HepG2 (cell line): ENCODE results near the gene PPP1R7. TPM values are rescaled to one million over a fixed set of nuclear protein-coding genes. Genes with fewer than 3 reads are reported as not detected.

ENCODE experiments used
- ATAC-seq: fragments of 200-7000 bp; cut with Tn5 transposase; 3 replicates; pipeline ENCODE4 v1.9.1; 2020; ENCODE audit warnings: mild to moderate bottlenecking, moderate library complexity
- BruUV-seq: library from RNA; stranded (reverse); fragments of 400-500 nt; replicated peaks from 2 replicates; lab custom pipeline; 2021; lab: Mats Ljungman, UMichigan
- CTCF ChIA-PET: fragments of 300-600 bp; formaldehyde crosslinking; extraction: SDS; loops from one replicate; lab custom pipeline; 2021; ENCODE audit warnings: low total read pairs, inconsistent platforms, low intra/inter-chr PET ratio; lab: Yijun Ruan, JAX
- POLR2A ChIA-PET: fragments of 350-600 bp; sonication (Branson Sonifier 250); formaldehyde crosslinking; loops from one replicate; lab custom pipeline; 2020; ENCODE audit warnings: antibody characterized with exemption, inconsistent platforms; lab: Yijun Ruan, JAX
- DNase-seq: peaks from one replicate; pipeline ENCODE4 v3.0.0-alpha.2; 2015; ENCODE audit warnings: low spot score
- FAIRE-seq: peaks from 3 replicates; lab custom pipeline; 2011; peaks lifted over from hg19 to GRCh38; lab: Jason Lieb, UNC
- H2AFZ ChIP-seq: one replicate; pipeline ENCODE4 v1.6.1; 2011; ENCODE audit warnings: low read length, inconsistent platforms
- H3K27ac ChIP-seq: fragments of 300-600 bp; 3 replicates; pipeline ENCODE4 v1.8.0; 2011; ENCODE audit warnings: mixed run types, mild to moderate bottlenecking, mixed read lengths, low read length, inconsistent platforms; ENCODE audit not compliant: insufficient read depth; ENCODE audit errors: extremely low read length
- H3K27me3 ChIP-seq, 2 experiments: fragments of 200-600 bp in 1 of 2; 2 replicates in 1 of 2; 3 replicates in 1 of 2; pipeline versions ENCODE4 v1.6.0 to v1.8.0; 2011; ENCODE audit warnings: low read length in 2 of 2, mild to moderate bottlenecking in 2 of 2, moderate library complexity in 2 of 2, inconsistent platforms in 1 of 2; ENCODE audit not compliant: insufficient read depth in 2 of 2, control insufficient read depth in 1 of 2
- H3K36me3 ChIP-seq, 2 experiments: fragments of 200-600 bp in 1 of 2; replicated peaks in 1 of 2; 2 replicates in 1 of 2; 3 replicates in 1 of 2; pipeline versions ENCODE4 v1.5.1 to v1.8.0; 2011; ENCODE audit warnings: low read length in 2 of 2, inconsistent platforms in 1 of 2; ENCODE audit not compliant: insufficient read depth in 2 of 2, control insufficient read depth in 1 of 2
- H3K4me1 ChIP-seq: 2 replicates; pipeline ENCODE4 v1.5.1; 2012; ENCODE audit warnings: low read length, inconsistent platforms; ENCODE audit not compliant: insufficient read depth
- H3K4me2 ChIP-seq: 2 replicates; pipeline ENCODE4 v1.6.0; 2011; ENCODE audit warnings: low read depth, low read length, inconsistent platforms
- H3K4me3 ChIP-seq, 3 experiments: fragments of 200-600 bp in 1 of 3; sonication (generic), shearing (Covaris generic) in 1 of 3; replicated peaks in 1 of 3; 2 replicates each; pipeline ENCODE4 v1.5.1; 2011 to 2016; ENCODE audit warnings: low read length in 3 of 3, inconsistent platforms in 2 of 3, low read depth in 2 of 3, mild to moderate bottlenecking in 2 of 3, control low read depth in 1 of 3, mixed read lengths in 1 of 3; ENCODE audit not compliant: insufficient read depth in 1 of 3
- H3K79me2 ChIP-seq: one replicate; pipeline ENCODE4 v1.6.1; 2011; ENCODE audit warnings: low read length, inconsistent platforms; ENCODE audit not compliant: insufficient read depth
- H3K9ac ChIP-seq: 2 replicates; pipeline ENCODE4 v1.6.0; 2011; ENCODE audit warnings: mild to moderate bottlenecking, low read depth, low read length, inconsistent platforms; ENCODE audit not compliant: insufficient read depth
- H3K9me3 ChIP-seq: 2 replicates; pipeline ENCODE4 v1.5.1; 2012; ENCODE audit warnings: mild to moderate bottlenecking, low read length
- H4K20me1 ChIP-seq: 2 replicates; pipeline ENCODE4 v1.6.0; 2011; ENCODE audit warnings: inconsistent platforms, mild to moderate bottlenecking, low read length, moderate library complexity; ENCODE audit not compliant: insufficient read depth
- GMEB1 ChIP-seq: sonication (generic); formaldehyde crosslinking; IDR thresholded peaks from 2 replicates; pipeline ENCODE4 v1.5.1; 2020; ENCODE audit warnings: missing genetic modification reagents, mild to moderate bottlenecking, borderline replicate concordance
- SETDB1 ChIP-seq: sonication (generic); formaldehyde crosslinking; IDR thresholded peaks from 2 replicates; pipeline ENCODE4 v1.5.1; 2020; ENCODE audit warnings: missing genetic modification reagents, mild to moderate bottlenecking, borderline replicate concordance
- TFDP2 ChIP-seq: sonication (generic); formaldehyde crosslinking; IDR thresholded peaks from 2 replicates; pipeline ENCODE4 v1.4.0; 2020; ENCODE audit warnings: missing genetic modification reagents
- ZBTB7A ChIP-seq: sonication (generic); formaldehyde crosslinking; IDR thresholded peaks from 2 replicates; pipeline ENCODE4 v1.8.0; 2022; ENCODE audit warnings: mild to moderate bottlenecking, missing genetic modification reagents
- ZNF253 ChIP-seq: sonication (generic); formaldehyde crosslinking; IDR thresholded peaks from 2 replicates; pipeline ENCODE4 v1.8.0; 2022; ENCODE audit warnings: mild to moderate bottlenecking, missing genetic modification reagents, borderline replicate concordance
- ZNF451 ChIP-seq: sonication (generic); formaldehyde crosslinking; IDR thresholded peaks from 2 replicates; pipeline ENCODE4 v1.5.0; 2020; ENCODE audit warnings: mild to moderate bottlenecking, missing genetic modification reagents
- ZNF510 ChIP-seq: sonication (generic); formaldehyde crosslinking; IDR thresholded peaks from 2 replicates; pipeline ENCODE4 v1.4.0; 2020; ENCODE audit warnings: low read depth, mild to moderate bottlenecking, missing genetic modification reagents
- ZNF710 ChIP-seq: sonication (generic); formaldehyde crosslinking; IDR thresholded peaks from 2 replicates; pipeline ENCODE4 v1.5.0; 2020; ENCODE audit warnings: mild to moderate bottlenecking, missing genetic modification reagents, borderline replicate concordance
- WGBS: methylation state at CpG from one replicate; pipeline ENCODE4 v1.1.6; 2017; ENCODE audit warnings: low lambda C conversion rate; 5-methylcytosine and 5-hydroxymethylcytosine counted together
- in situ Hi-C: cut with HindIII; loops from 2 replicates; pipeline ENCODE4 v1.10.0; 2017; ENCODE audit warnings: low pct_unique_long_range_greater_than_20kb; ENCODE audit not compliant: extremely low pct_ligation_motif_present
- intact Hi-C: fragments of 100-400 bp; cut with micrococcal nuclease; formaldehyde crosslinking; loops from one replicate; pipeline ENCODE4 v1.10.0; 2022; ENCODE audit not compliant: unreplicated experiment
- polyA plus RNA-seq, 8 experiments: library from polyadenylated mRNA; depleted of rRNA in 3 of 8; stranded (reverse) in 7 of 8; unstranded in 1 of 8; fragments of >200 nt; fragmentation: Illumina TruSeq in 4 of 8; extraction: Trizol in 4 of 8; gene quantifications; 2 replicates each; pipeline versions ENCODE4 v1.2.1 to v1.2.3, GENCODE V29; 2011 to 2016; ENCODE audit warnings: low read depth in 4 of 8, missing spikeins in 1 of 8, mixed read lengths in 1 of 8; ENCODE audit not compliant: insufficient read depth in 1 of 8
- total RNA-seq, 5 experiments: library from RNA; depleted of rRNA; stranded (reverse); fragments of >200 nt; fragmentation: Illumina TruSeq; extraction: Trizol; gene quantifications; 2 replicates each; pipeline ENCODE4 v1.2.3, GENCODE V29; 2016; ENCODE audit warnings: low read depth in 1 of 5

Gene PPP1R7
- total and polyA plus RNA-seq, 2 of the 13 experiments (the other 11 are each of a cell fraction or from before 2014, with no cell fraction given), result 33.3 to 67.9 TPM

- Histone ChIP-seq H3K9me3 (no peaks in the 10 kb centered on the region), H3K4me3 (no peak overlapping the region), H2AFZ (no peak overlapping the region), H3K27me3 (no peaks in the 10 kb centered on the region), H3K27ac (no peak overlapping the region), H3K4me2 (no peak overlapping the region), H3K4me1 (no peaks in the 10 kb centered on the region), H4K20me1 (no peaks in the 10 kb centered on the region), H3K36me3 (peaks cover 4 to 31% of the 10 kb centered on the region in 2 experiments; a peak in 4 of 5 replicates), H3K79me2 (no peaks in the 10 kb centered on the region), H3K9ac (no peak overlapping the region)
- intact Hi-C loops, result no loop called here
- CTCF ChIA-PET, result no interaction called here
- ATAC-seq (no peak), FAIRE-seq (no peak), DNase-seq (no peak)
- no peak for TF ChIP-seq ZBTB7A
- POLR2A ChIA-PET, result no interaction called here
- no TSS peak for BruUV-seq
- WGBS, result 91% methylated on average over 10 of the region's 12 CpGs
- in situ Hi-C loops, result no loop called here
Measured at GRCh38 chr2:241177526-241178334, 27.5 kb downstream of the PPP1R7 start.

- H3K9ac ChIP-seq, result no peak overlapping the region
- WGBS, result 91% methylated on average over 4 of the region's 4 CpGs
- H3K79me2 ChIP-seq, result no peaks in the 10 kb centered on the region
- H3K36me3 ChIP-seq, result peaks cover 6 to 34% of the 10 kb centered on the region in 2 experiments; a peak in 4 of 5 replicates
- H3K27ac ChIP-seq, result no peak overlapping the region
- TF ChIP-seq SETDB1 (no peak), TFDP2 (CRISPR knock-in tag) (no peak), GMEB1 (CRISPR knock-in tag) (no peak), ZNF510 (CRISPR knock-in tag) (no peak), ZNF253 (CRISPR knock-in tag) (no peak), ZNF710 (CRISPR knock-in tag) (no peak), ZNF451 (CRISPR knock-in tag) (no peak)
- in situ Hi-C loops (no loop called here), intact Hi-C loops (no loop called here)
- no peaks in the 10 kb centered on the region for H3K9me3 ChIP-seq
- DNase-seq (no peak), FAIRE-seq (no peak), ATAC-seq (no peak)
- H3K4me3 ChIP-seq, result no peak overlapping the region
- ChIA-PET POLR2A (no interaction called here), CTCF (no interaction called here)
- no peak overlapping the region for H3K4me2 ChIP-seq
- no TSS peak for BruUV-seq
- H3K27me3 ChIP-seq, result no peaks in the 10 kb centered on the region
- no peaks in the 10 kb centered on the region for H4K20me1 ChIP-seq
- no peaks in the 10 kb centered on the region for H3K4me1 ChIP-seq
- no peak overlapping the region for H2AFZ ChIP-seq
Measured at GRCh38 chr2:241178961-241179360, 28.7 kb downstream of the PPP1R7 start.
